ENCODE measurements around the gene FBXO11. TPM values are rescaled to one million over a fixed set of nuclear protein-coding genes. Genes with fewer than 3 reads are reported as not detected.
A peak's percentile ranks its signal among the peaks of the same experiment; 100 is the strongest.

FBXO11 gene
- total RNA-seq, 1 donor from 2014 or later = 58.7 TPM

GRCh38 chr2:47842846-47843245 lies 63.5 kb downstream of the FBXO11 start:
- TF ChIP-seq CTCF (IDR thresholded peaks at IDR 0.05) = no peak
- H3K4me3 Mint-ChIP-seq (ENCODE audit: unreplicated experiment) = no peak overlapping the region
- peak overlapping the region; percentile 27 for H3K27ac Mint-ChIP-seq (ENCODE audit: unreplicated experiment)
- no peaks in the 10 kb centered on the region for H3K27me3 Mint-ChIP-seq (ENCODE audit: low read depth)
- DNase-seq (ENCODE audit: low spot score) = no peak
- peaks cover 3% of the 10 kb centered on the region for H3K36me3 Mint-ChIP-seq (ENCODE audit: low read depth)
- H3K9me3 Mint-ChIP-seq (ENCODE audit: low read depth) = no peaks in the 10 kb centered on the region
- peaks cover 21% of the 10 kb centered on the region for H3K4me1 Mint-ChIP-seq (ENCODE audit: low read depth)

DNA sequence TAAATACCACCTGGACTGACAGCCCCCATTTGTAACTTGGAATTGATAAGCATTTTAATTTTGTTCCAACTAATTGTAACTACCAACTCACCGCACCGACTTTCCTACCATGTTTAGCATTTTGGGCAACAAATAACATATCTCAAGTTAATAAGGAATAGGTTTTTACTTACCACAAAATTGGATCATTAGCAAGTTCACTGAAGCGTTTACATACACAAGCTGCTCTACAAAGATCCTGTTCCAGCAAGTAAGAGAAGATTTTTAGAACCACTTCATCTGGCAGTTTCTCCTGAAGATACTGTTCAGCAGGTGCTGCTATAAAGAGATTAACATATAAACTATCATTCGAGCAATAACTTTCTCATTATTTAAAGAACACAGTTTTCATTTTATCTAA lies 67.6 kb downstream of the FBXO11 start:
- no peaks in the 10 kb centered on the region for H3K9me3 Mint-ChIP-seq (ENCODE audit: low read depth)
- H3K4me1 Mint-ChIP-seq (ENCODE audit: low read depth) = peaks cover 8% of the 10 kb centered on the region
- H3K36me3 Mint-ChIP-seq (ENCODE audit: low read depth) = peaks cover 11% of the 10 kb centered on the region

DNA sequence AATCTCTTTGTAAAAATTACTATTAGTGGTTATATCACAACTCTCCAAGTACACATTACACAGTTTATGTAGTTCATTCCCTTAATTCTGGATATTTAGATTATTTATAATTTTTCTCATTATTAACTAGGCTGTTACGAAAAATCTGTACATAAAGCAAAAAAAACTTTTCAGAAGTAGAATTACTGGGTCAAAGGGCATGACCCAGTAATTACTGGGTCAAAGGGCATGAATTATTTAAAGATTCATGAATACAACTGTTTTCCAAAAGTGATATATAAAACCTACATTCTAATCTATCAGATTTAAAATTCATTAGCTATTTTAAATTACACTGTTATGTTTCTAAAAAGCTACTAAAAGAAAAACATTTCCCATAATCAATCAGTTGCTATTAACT lies 68.0 kb downstream of the FBXO11 start:
- no peak for TF ChIP-seq CTCF (IDR thresholded peaks at IDR 0.05)
- H3K27me3 Mint-ChIP-seq (ENCODE audit: low read depth) = no peaks in the 10 kb centered on the region

More for the DNA sequence above, 67.6 kb downstream of the FBXO11 start:
- Mint-ChIP-seq H3K27ac (ENCODE audit: unreplicated experiment) (no peak overlapping the region), H3K4me3 (ENCODE audit: unreplicated experiment) (no peak overlapping the region), H3K27me3 (ENCODE audit: low read depth) (no peaks in the 10 kb centered on the region)
- TF ChIP-seq CTCF (IDR thresholded peaks at IDR 0.05) = no peak
- no peak for DNase-seq (ENCODE audit: low spot score)

GRCh38 chr2:47833516-47833968 lies 72.8 kb downstream of the FBXO11 start:
- H3K4me3 Mint-ChIP-seq (ENCODE audit: unreplicated experiment) = no peak overlapping the region
- H3K36me3 Mint-ChIP-seq (ENCODE audit: low read depth) = peaks cover 17% of the 10 kb centered on the region
- no peak for DNase-seq (ENCODE audit: low spot score)
- no peaks in the 10 kb centered on the region for H3K4me1 Mint-ChIP-seq (ENCODE audit: low read depth)
- no peaks in the 10 kb centered on the region for H3K9me3 Mint-ChIP-seq (ENCODE audit: low read depth)
- no peak for TF ChIP-seq CTCF (IDR thresholded peaks at IDR 0.05)
- H3K27me3 Mint-ChIP-seq (ENCODE audit: low read depth) = no peaks in the 10 kb centered on the region
- no peak overlapping the region for H3K27ac Mint-ChIP-seq (ENCODE audit: unreplicated experiment)

More for the DNA sequence above, 68.0 kb downstream of the FBXO11 start:
- no peak overlapping the region for H3K27ac Mint-ChIP-seq (ENCODE audit: unreplicated experiment)
- peaks cover 11% of the 10 kb centered on the region for H3K36me3 Mint-ChIP-seq (ENCODE audit: low read depth)
- DNase-seq (ENCODE audit: low spot score) = no peak
- peaks cover 6% of the 10 kb centered on the region for H3K4me1 Mint-ChIP-seq (ENCODE audit: low read depth)
- no peak overlapping the region for H3K4me3 Mint-ChIP-seq (ENCODE audit: unreplicated experiment)
- H3K9me3 Mint-ChIP-seq (ENCODE audit: low read depth) = no peaks in the 10 kb centered on the region

- TF ChIP-seq CTCF (IDR thresholded peaks at IDR 0.05) = no peak
- no peaks in the 10 kb centered on the region for H3K4me1 Mint-ChIP-seq (ENCODE audit: low read depth)
- H3K36me3 Mint-ChIP-seq (ENCODE audit: low read depth) = peaks cover 18% of the 10 kb centered on the region
- H3K27ac Mint-ChIP-seq (ENCODE audit: unreplicated experiment) = no peak overlapping the region
- H3K4me3 Mint-ChIP-seq (ENCODE audit: unreplicated experiment) = no peak overlapping the region
- DNase-seq (ENCODE audit: low spot score) = no peak
- no peaks in the 10 kb centered on the region for H3K27me3 Mint-ChIP-seq (ENCODE audit: low read depth)
- H3K9me3 Mint-ChIP-seq (ENCODE audit: low read depth) = no peaks in the 10 kb centered on the region
Observed at GRCh38 chr2:47822518-47822917, 83.8 kb downstream of the FBXO11 start.

All from chondrocyte (in vitro differentiated cells).